Measurements from ENCODE around the gene WARS2.

WARS2 gene

GRCh38 chr1:118991448-118991847, 149.0 kb downstream of the WARS2 start:
- H3K36me3 ChIP-seq (replicated peaks; ENCODE audit: insufficient read depth, low read length): no peaks in the 10 kb centered on the region
- no peaks in the 10 kb centered on the region for H3K27me3 ChIP-seq (replicated peaks; ENCODE audit: insufficient read depth, low read length)
- 0 out of 2 replicates have a peak, but pooled peaks cover 4% of the 10 kb centered on the region for H3K4me1 ChIP-seq (ENCODE audit: low read length)
- DNase-seq: no peak
- H3K9ac ChIP-seq (ENCODE audit: low read length): no peak overlapping the region
- no peak for TF ChIP-seq EZH2 (optimal IDR thresholded peaks at IDR 0.05; ENCODE audit: low read depth, low read length)
- H3K9me3 ChIP-seq (replicated peaks; ENCODE audit: insufficient read depth, low read length): no peaks in the 10 kb centered on the region
- no peak overlapping the region for H2AFZ ChIP-seq (ENCODE audit: low read length)
- H3K27ac ChIP-seq (ENCODE audit: low read length): no peak overlapping the region
- H4K20me1 ChIP-seq (ENCODE audit: insufficient read depth, low read length): no peaks in the 10 kb centered on the region
- H3K79me2 ChIP-seq (ENCODE audit: low read length): no peaks in the 10 kb centered on the region
- no peaks in the 10 kb centered on the region for H3K9me2 ChIP-seq (replicated peaks; ENCODE audit: insufficient read depth, low read length)
- H3K4me2 ChIP-seq (ENCODE audit: low read depth, low read length): no peak overlapping the region
- no peak overlapping the region for H3K4me3 ChIP-seq (ENCODE audit: low read length)
- H3F3A ChIP-seq (ENCODE audit: insufficient read depth, low read length): no peaks in the 10 kb centered on the region

- Histone ChIP-seq H3K9me2 (replicated peaks; ENCODE audit: insufficient read depth, low read length) (no peaks in the 10 kb centered on the region), H3K9me3 (replicated peaks; ENCODE audit: insufficient read depth, low read length) (no peaks in the 10 kb centered on the region), H3K79me2 (ENCODE audit: low read length) (no peaks in the 10 kb centered on the region), H3K27ac (ENCODE audit: low read length) (no peak overlapping the region), H3K4me3 (ENCODE audit: low read length) (no peak overlapping the region), H3K27me3 (replicated peaks; ENCODE audit: insufficient read depth, low read length) (no peaks in the 10 kb centered on the region), H3K4me2 (ENCODE audit: low read depth, low read length) (no peak overlapping the region), H4K20me1 (ENCODE audit: insufficient read depth, low read length) (no peaks in the 10 kb centered on the region), H2AFZ (ENCODE audit: low read length) (no peak overlapping the region), H3F3A (ENCODE audit: insufficient read depth, low read length) (no peaks in the 10 kb centered on the region), H3K4me1 (ENCODE audit: low read length) (0 out of 2 replicates have a peak, but pooled peaks cover 4% of the 10 kb centered on the region), H3K36me3 (replicated peaks; ENCODE audit: insufficient read depth, low read length) (no peaks in the 10 kb centered on the region), H3K9ac (ENCODE audit: low read length) (no peak overlapping the region)
- no peak for DNase-seq
- no peak for TF ChIP-seq EZH2phosphoT487 (IDR thresholded peaks at IDR 0.05; ENCODE audit: low read length)
- TF ChIP-seq CTCF (IDR thresholded peaks at IDR 0.05; ENCODE audit: low read length): no peak
Measured at GRCh38 chr1:118990513-118991152, 149.8 kb downstream of the WARS2 start.

GRCh38 chr1:118989878-118990378, 150.5 kb downstream of the WARS2 start:
- TF ChIP-seq EZH2phosphoT487 (IDR thresholded peaks at IDR 0.05; ENCODE audit: low read length) (no peak), CTCF (IDR thresholded peaks at IDR 0.05; ENCODE audit: low read length) (no peak), EZH2 (optimal IDR thresholded peaks at IDR 0.05; ENCODE audit: low read depth, low read length) (no peak)
- H3K4me2 ChIP-seq (ENCODE audit: low read depth, low read length): no peak overlapping the region
- no peaks in the 10 kb centered on the region for H3K9me2 ChIP-seq (replicated peaks; ENCODE audit: insufficient read depth, low read length)
- no peak overlapping the region for H2AFZ ChIP-seq (ENCODE audit: low read length)
- H3K27ac ChIP-seq (ENCODE audit: low read length): no peak overlapping the region
- no peaks in the 10 kb centered on the region for H4K20me1 ChIP-seq (ENCODE audit: insufficient read depth, low read length)
- H3K27me3 ChIP-seq (replicated peaks; ENCODE audit: insufficient read depth, low read length): no peaks in the 10 kb centered on the region
- DNase-seq: no peak
- no peaks in the 10 kb centered on the region for H3K4me1 ChIP-seq (ENCODE audit: low read length)
- no peaks in the 10 kb centered on the region for H3K36me3 ChIP-seq (replicated peaks; ENCODE audit: insufficient read depth, low read length)
- no peak overlapping the region for H3K4me3 ChIP-seq (ENCODE audit: low read length)
- H3K9me3 ChIP-seq (replicated peaks; ENCODE audit: insufficient read depth, low read length): no peaks in the 10 kb centered on the region
- no peaks in the 10 kb centered on the region for H3K79me2 ChIP-seq (ENCODE audit: low read length)
- no peaks in the 10 kb centered on the region for H3F3A ChIP-seq (ENCODE audit: insufficient read depth, low read length)
- H3K9ac ChIP-seq (ENCODE audit: low read length): no peak overlapping the region
